Fibroblast of villous mesenchyme (primary cell): Measurements from ENCODE around the gene PDYN. TPM values are rescaled to one million over a fixed set of nuclear protein-coding genes. Genes with fewer than 3 reads are reported as not detected.
"Not testable (repeated sequence)": the region's sequence is repeated elsewhere in the genome, so short reads cannot be mapped to it uniquely, and the experiment has no call there.

Experiments used
- DNase-seq: peaks from one replicate; pipeline ENCODE4 v3.0.0-alpha.2; 2010; ENCODE audit warnings: low read depth
- H3K4me3 ChIP-seq: 2 replicates; pipeline ENCODE4 v1.5.1; 2011; ENCODE audit warnings: low read depth, mild to moderate bottlenecking, low read length
- CTCF ChIP-seq: IDR thresholded peaks from 2 replicates; pipeline ENCODE4 v1.5.1; 2012; ENCODE audit warnings: low read depth, mild to moderate bottlenecking, low read length; ENCODE audit not compliant: insufficient read depth
- total RNA-seq: library from RNA; depleted of rRNA; stranded (reverse); fragments of >200 nt; gene quantifications from 2 replicates; pipeline ENCODE4 v1.2.3, GENCODE V29; 2012

PDYN gene
- not detected in 2 replicates for total RNA-seq

- DNase-seq = no peak
- TF ChIP-seq CTCF = no peak
- H3K4me3 ChIP-seq = no peak within 1 kb of the TSS
Observed at GRCh38 chr20:1993986-1994385, at the start of gene PDYN. PDYN (minus strand) TSS chr20:1994058; CDS start chr20:1983084, 10,974 bp downstream.

DNA sequence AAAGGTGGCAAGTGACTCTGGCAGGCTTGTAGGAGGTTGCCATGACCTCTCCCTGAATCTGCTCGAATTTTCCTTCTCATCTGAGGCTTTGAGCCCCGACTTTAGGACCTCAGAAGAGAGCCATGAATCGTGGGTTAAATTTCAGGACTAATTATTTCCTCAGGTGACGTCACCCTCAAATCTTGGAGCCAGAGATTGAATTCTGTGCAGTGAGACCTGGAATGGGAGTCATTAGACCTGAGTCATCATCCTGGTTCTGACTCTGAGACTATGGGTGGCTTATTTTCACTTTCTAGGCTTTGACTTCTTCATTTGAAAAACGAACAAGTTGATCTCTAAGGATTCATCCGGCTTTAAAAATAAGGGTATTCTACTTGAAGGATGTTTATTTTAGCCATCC, 48.5 kb upstream of the PDYN start:
- no peak for TF ChIP-seq CTCF
- no peak for DNase-seq
- no peak overlapping the region for H3K4me3 ChIP-seq

- DNase-seq = no peak
- TF ChIP-seq CTCF = no peak
Observed at GRCh38 chr20:2038161-2038560, 44.3 kb upstream of the PDYN start.

DNA sequence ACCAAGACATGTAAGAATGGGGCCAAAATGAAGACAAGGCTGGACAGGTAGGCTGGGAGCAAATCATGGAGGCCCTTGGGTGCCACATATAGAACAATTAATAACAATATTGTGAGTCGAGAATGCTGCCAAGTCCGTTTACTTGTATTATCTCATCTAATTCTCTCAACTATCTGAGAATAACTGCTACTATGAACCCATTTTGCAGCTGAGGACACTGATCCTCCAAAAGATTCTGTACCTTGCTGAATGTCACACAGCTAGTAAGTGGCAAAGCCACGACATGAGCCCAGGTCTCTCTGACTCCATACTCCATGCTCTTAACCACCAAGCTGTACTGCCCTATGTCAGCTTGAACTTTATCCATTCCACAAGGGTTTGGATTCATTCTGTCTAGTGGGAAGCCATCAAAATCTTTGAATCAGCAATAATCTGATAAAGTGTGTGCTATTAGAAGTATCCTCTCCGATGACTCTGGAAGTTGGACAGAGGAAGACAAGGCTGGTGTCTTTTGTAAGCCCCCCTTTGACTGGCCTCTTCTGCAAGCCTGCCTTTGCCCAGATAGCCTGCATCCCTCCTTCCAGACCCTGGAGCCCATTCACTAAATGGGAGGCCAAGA, 43.5 kb upstream of the PDYN start:
- no peak for TF ChIP-seq CTCF
- DNase-seq = no peak
- no peak overlapping the region for H3K4me3 ChIP-seq

More at GRCh38 chr20:2038161-2038560, 44.3 kb upstream of the PDYN start:
- no peak overlapping the region for H3K4me3 ChIP-seq

DNA sequence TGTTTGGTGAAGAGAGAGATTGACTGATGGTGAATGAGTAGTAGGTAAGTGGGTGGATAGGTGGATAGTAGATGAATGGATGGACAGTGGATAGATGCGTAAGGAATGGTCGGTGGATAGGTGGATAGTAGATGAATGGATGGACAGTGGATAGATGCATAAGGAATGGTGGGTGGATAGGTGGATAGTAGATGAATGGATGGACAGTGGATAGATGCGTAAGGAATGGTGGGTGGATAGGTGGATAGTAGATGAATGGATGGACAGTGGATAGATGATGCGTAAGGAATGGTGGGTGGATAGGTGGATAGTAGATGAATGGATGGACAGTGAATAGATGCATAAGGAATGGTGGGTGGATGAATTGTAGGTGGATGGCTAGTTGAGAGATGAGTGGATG, 42.5 kb upstream of the PDYN start:
- not testable (repeated sequence) for H3K4me3 ChIP-seq, DNase-seq

DNA sequence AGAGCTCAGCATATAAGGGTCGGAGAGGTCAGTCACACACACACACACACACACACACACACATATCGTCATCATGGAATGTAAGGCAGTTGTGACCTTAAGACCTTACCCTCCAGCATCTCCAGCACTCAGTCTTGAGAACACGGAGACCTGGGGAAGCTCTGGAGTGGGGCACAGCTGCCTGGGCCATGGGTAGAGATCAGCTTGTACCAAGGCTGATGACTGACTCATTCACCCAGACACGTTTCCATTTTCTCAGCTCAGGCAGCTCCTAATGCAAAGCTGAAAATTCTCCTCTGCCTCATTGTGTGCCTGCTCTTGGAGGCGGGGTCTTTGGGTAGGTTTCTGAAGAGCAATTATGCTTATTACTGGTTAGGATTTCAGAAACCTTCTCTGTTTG, 38.3 kb upstream of the PDYN start:
- no peak for TF ChIP-seq CTCF
- H3K4me3 ChIP-seq = no peak overlapping the region
- no peak for DNase-seq

- H3K4me3 ChIP-seq = no peak overlapping the region
- DNase-seq = no peak
- no peak for TF ChIP-seq CTCF
Observed at GRCh38 chr20:2026514-2026913, 32.7 kb upstream of the PDYN start.
